GM19035 (cell line): ENCODE measurements around the gene NCSTN.

ENCODE experiments used
- ATAC-seq: cut with Tn5 transposase; IDR thresholded peaks from one replicate; pipeline ENCODE4 v1.9.1; 2021; ENCODE audit not compliant: unreplicated experiment

Gene NCSTN

GRCh38 chr1:160351629-160352028 is 8.4 kb downstream of the NCSTN start:
- no peak for ATAC-seq

- ATAC-seq: no peak
These were observed 9.4 kb downstream of the NCSTN start for GRCh38 chr1:160352555-160352954.

GRCh38 chr1:160353223-160353622 is 10.0 kb downstream of the NCSTN start:
- ATAC-seq: no peak

- ATAC-seq: no peak
These were observed 11.3 kb downstream of the NCSTN start for GRCh38 chr1:160354388-160354985.

- ATAC-seq: no peak
These were observed 14.3 kb downstream of the NCSTN start for GRCh38 chr1:160357286-160358002.

- no peak for ATAC-seq
These were observed 14.9 kb downstream of the NCSTN start for GRCh38 chr1:160358073-160358472.

- no peak for ATAC-seq
These were observed 16.5 kb downstream of the NCSTN start for GRCh38 chr1:160359559-160360226.

GRCh38 chr1:160360227-160360695 is 17.1 kb downstream of the NCSTN start:
- ATAC-seq: no peak

GRCh38 chr1:160361199-160361598 is 18.0 kb downstream of the NCSTN start:
- no peak for ATAC-seq

GRCh38 chr1:160361814-160362167 is 18.6 kb downstream of the NCSTN start:
- no peak for ATAC-seq

- ATAC-seq: no peak
These were observed 19.2 kb downstream of the NCSTN start for GRCh38 chr1:160362168-160362957.

- ATAC-seq: no peak
These were observed 19.8 kb downstream of the NCSTN start for GRCh38 chr1:160363010-160363409.

GRCh38 chr1:160363951-160364735 is 21.0 kb downstream of the NCSTN start:
- no peak for ATAC-seq

- no peak for ATAC-seq
These were observed 22.1 kb downstream of the NCSTN start for GRCh38 chr1:160365325-160365724.

GRCh38 chr1:160366731-160367515 is 23.7 kb downstream of the NCSTN start, which contains the start of gene NHLH1:
NHLH1 (plus strand) TSS chr1:160367071; CDS start chr1:160370732, 3,661 bp downstream.
- no peak for ATAC-seq

GRCh38 chr1:160367516-160367900 is 24.3 kb downstream of the NCSTN start:
- ATAC-seq: no peak

- ATAC-seq: no peak
These were observed 25.0 kb downstream of the NCSTN start for GRCh38 chr1:160367934-160368923.

GRCh38 chr1:160369087-160369486 is 25.9 kb downstream of the NCSTN start:
- no peak for ATAC-seq
